Measurements from ENCODE around the gene POGLUT3. TPM values are rescaled to one million over a fixed set of nuclear protein-coding genes. Genes with fewer than 3 reads are reported as not detected.

The POGLUT3 gene
- total and polyA plus RNA-seq, 2 of the 4 experiments (the other 2 are of a cell fraction), result 31.7 to 34.8 TPM

- TF ChIP-seq ELK1 (IDR thresholded peaks at IDR 0.05; ENCODE audit: borderline replicate concordance, low read depth, low read length), result no peak
- peak; percentile 89 for TF ChIP-seq BHLHE40 (IDR thresholded peaks at IDR 0.05; ENCODE audit: low read depth, low read length)
- TF ChIP-seq RCOR1 (IDR thresholded peaks at IDR 0.05; ENCODE audit: insufficient replicate concordance, low read length), result no peak
- no peak for TF ChIP-seq MAZ (IDR thresholded peaks at IDR 0.05; ENCODE audit: borderline replicate concordance, low read depth, low read length)
Measured at GRCh38 chr11:108497317-108498045, 703 bp downstream of the POGLUT3 start (continued).

Data from IMR-90 (cell line).